ENCODE data around the gene TMEM131. TPM values are rescaled to one million over a fixed set of nuclear protein-coding genes. Genes with fewer than 3 reads are reported as not detected.

TMEM131 gene
- polyA plus RNA-seq, 3 donors: 7.0 to 23.6 (median 8.2) TPM

DNA sequence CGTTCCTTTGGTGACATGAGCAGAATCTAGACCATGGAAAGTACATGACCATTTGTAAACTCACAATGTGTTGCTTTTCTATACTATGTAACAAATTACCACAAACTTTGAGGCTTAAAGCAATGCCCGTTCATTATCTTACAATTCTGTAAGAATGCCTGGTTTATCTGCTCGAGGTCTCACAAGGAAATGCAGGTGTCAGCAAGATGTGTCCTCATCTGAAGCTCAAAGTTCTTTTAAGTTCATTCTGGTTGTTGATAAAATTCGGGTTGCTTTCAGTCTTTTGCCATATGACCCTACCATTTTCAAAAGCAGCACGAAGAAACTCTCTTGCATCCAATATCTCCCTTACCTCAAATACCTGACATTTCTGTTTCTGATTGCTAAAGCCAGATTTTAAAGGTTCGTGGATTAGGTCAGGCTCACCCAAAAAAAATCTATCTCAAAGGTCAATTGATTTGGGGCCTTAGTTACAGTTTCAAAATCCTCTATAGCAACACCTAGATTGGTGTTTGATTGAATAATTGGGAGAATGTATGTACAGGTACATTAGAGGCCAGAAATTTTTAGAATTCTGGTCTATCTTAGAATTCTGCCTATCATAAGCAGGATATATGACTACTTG is 125.9 kb downstream of the TMEM131 start:
- H3K9ac ChIP-seq (ENCODE audit: insufficient read depth, low read length, poor library complexity, severe bottlenecking): no peak overlapping the region
- no peak overlapping the region for H3K4me3 Mint-ChIP-seq
- H3K27ac ChIP-seq (ENCODE audit: low read depth in 1 of 2, low read length in 2 of 2): no peak overlapping the region
- peak overlapping the region; percentile 21 for H3K4me2 ChIP-seq (replicated peaks; ENCODE audit: extremely low read depth, low read length, poor library complexity, severe bottlenecking)
- DNase-seq: no peak
- H4K20me1 ChIP-seq (ENCODE audit: insufficient read depth, low read length): peaks cover 94% of the 10 kb centered on the region
- no peaks in the 10 kb centered on the region for H3K9me3 ChIP-seq (replicated peaks in 1 of 2; ENCODE audit: control insufficient read depth in 1 of 2, insufficient read depth in 1 of 2, low read length in 2 of 2)
- H3K36me3 Mint-ChIP-seq: peaks cover 23 to 25% of the 10 kb centered on the region in 2 donors
- H3K27me3 ChIP-seq (ENCODE audit: control insufficient read depth in 2 of 2, insufficient read depth in 2 of 2, low read length in 2 of 2): no peaks in the 10 kb centered on the region
- peak overlapping the region in 1 of 7 donors; percentile 69 for H3K27ac Mint-ChIP-seq
- H3K9me3 Mint-ChIP-seq: peaks cover 0 to 7% (median 2%) of the 10 kb centered on the region in 7 donors
- H3K4me3 ChIP-seq (replicated peaks in 1 of 3; ENCODE audit: low read depth in 2 of 3, low read length in 3 of 3): no peak overlapping the region
- peaks cover 25 to 30% of the 10 kb centered on the region in 2 donors for H3K4me1 ChIP-seq (ENCODE audit: control insufficient read depth in 1 of 2, insufficient read depth in 2 of 2, low read length in 2 of 2)
- H3K79me2 ChIP-seq (ENCODE audit: insufficient read depth, low read length): peaks cover 23% of the 10 kb centered on the region
- TF ChIP-seq, protein P1, sequence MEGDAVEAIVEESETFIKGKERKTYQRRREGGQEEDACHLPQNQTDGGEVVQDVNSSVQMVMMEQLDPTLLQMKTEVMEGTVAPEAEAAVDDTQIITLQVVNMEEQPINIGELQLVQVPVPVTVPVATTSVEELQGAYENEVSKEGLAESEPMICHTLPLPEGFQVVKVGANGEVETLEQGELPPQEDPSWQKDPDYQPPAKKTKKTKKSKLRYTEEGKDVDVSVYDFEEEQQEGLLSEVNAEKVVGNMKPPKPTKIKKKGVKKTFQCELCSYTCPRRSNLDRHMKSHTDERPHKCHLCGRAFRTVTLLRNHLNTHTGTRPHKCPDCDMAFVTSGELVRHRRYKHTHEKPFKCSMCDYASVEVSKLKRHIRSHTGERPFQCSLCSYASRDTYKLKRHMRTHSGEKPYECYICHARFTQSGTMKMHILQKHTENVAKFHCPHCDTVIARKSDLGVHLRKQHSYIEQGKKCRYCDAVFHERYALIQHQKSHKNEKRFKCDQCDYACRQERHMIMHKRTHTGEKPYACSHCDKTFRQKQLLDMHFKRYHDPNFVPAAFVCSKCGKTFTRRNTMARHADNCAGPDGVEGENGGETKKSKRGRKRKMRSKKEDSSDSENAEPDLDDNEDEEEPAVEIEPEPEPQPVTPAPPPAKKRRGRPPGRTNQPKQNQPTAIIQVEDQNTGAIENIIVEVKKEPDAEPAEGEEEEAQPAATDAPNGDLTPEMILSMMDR (IDR thresholded peaks at IDR 0.05): no peak
- 74% methylated on average over 4 of the region's 6 CpGs for WGBS (ENCODE audit: insufficient coverage)
- H3K4me1 Mint-ChIP-seq: peaks cover 37% of the 10 kb centered on the region
- H3K27me3 Mint-ChIP-seq (ENCODE audit: low read depth in 3 of 3): peaks cover 1 to 3% (median 1%) of the 10 kb centered on the region in 3 donors
- H2AFZ ChIP-seq (ENCODE audit: insufficient read depth, low read depth, low read length, poor library complexity, severe bottlenecking): no peak overlapping the region
- no peaks in the 10 kb centered on the region for H3K36me3 ChIP-seq (replicated peaks in 1 of 2; ENCODE audit: control insufficient read depth in 1 of 2, insufficient read depth in 2 of 2, low read length in 2 of 2)
- intact Hi-C loops (cut with micrococcal nuclease): no loop called here

DNA sequence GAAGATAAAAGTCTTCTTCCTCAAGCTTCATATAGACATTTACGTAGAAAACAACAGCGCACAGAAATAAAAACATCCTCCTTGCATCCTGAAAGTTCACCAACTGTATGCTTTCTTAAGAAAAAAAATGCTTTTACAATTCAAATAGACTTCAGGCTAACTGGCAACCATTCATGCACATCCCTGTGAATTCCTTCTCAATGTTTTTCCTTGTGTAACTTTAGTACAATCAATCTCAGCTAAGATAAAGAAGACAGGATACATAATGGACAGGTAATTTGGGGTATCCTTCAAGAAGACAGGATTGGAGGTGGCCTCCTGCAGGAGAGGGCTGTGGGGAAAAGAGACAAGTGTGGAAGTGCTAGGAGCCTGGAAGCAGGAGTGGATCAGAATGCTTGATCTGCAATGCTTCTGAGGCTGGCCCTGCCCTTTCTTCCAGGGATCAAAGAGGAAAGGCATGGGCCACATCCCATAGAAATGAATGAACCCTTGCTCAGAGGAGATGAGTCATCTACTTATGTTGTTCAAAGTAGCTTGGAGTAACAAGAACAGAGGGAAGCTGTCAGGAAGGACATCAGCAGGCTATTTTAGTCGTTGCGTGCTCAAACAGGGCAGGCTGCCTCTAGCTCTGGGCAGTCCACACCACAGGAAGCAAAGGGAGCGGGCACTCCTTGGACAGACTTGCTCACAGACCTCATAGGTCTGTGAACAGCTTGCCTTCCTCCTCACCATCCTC is 126.6 kb downstream of the TMEM131 start:
- Mint-ChIP-seq H3K36me3 (peaks cover 20 to 25% of the 10 kb centered on the region in 2 donors), H3K4me1 (peaks cover 37% of the 10 kb centered on the region), H3K27me3 (ENCODE audit: low read depth in 3 of 3) (peaks cover under 1 to 1% (median 1%) of the 10 kb centered on the region in 3 donors), H3K27ac (peak overlapping the region in 2 of 7 donors; percentile 58 to 69), H3K4me3 (no peak overlapping the region), H3K9me3 (peaks cover 0 to 7% (median 0%) of the 10 kb centered on the region in 7 donors)
- Histone ChIP-seq H3K36me3 (replicated peaks in 1 of 2; ENCODE audit: control insufficient read depth in 1 of 2, insufficient read depth in 2 of 2, low read length in 2 of 2) (no peaks in the 10 kb centered on the region), H3K79me2 (ENCODE audit: insufficient read depth, low read length) (peaks cover 23% of the 10 kb centered on the region), H3K4me2 (replicated peaks; ENCODE audit: extremely low read depth, low read length, poor library complexity, severe bottlenecking) (no peak overlapping the region), H4K20me1 (ENCODE audit: insufficient read depth, low read length) (peaks cover 94% of the 10 kb centered on the region), H3K27ac (ENCODE audit: low read depth in 1 of 2, low read length in 2 of 2) (no peak overlapping the region), H3K9ac (ENCODE audit: insufficient read depth, low read length, poor library complexity, severe bottlenecking) (no peak overlapping the region), H3K27me3 (ENCODE audit: control insufficient read depth in 2 of 2, insufficient read depth in 2 of 2, low read length in 2 of 2) (no peaks in the 10 kb centered on the region), H3K4me3 (replicated peaks in 1 of 3; ENCODE audit: low read depth in 2 of 3, low read length in 3 of 3) (no peak overlapping the region), H2AFZ (ENCODE audit: insufficient read depth, low read depth, low read length, poor library complexity, severe bottlenecking) (no peak overlapping the region), H3K9me3 (replicated peaks in 1 of 2; ENCODE audit: control insufficient read depth in 1 of 2, insufficient read depth in 1 of 2, low read length in 2 of 2) (no peaks in the 10 kb centered on the region), H3K4me1 (ENCODE audit: control insufficient read depth in 1 of 2, insufficient read depth in 2 of 2, low read length in 2 of 2) (peaks cover 25 to 30% of the 10 kb centered on the region in 2 donors)
- intact Hi-C loops (cut with micrococcal nuclease): no loop called here
- DNase-seq: peak; percentile 2 to 28 (median 11)
- TF ChIP-seq, protein P1 (IDR thresholded peaks at IDR 0.05): no peak
- 50% methylated on average over 2 of the region's 5 CpGs for WGBS (ENCODE audit: insufficient coverage)
